Right lobe of liver (tissue), 6 donors: Measurements from ENCODE around the gene CCR1. TPM values are rescaled to one million over a fixed set of nuclear protein-coding genes. Genes with fewer than 3 reads are reported as not detected.

ENCODE experiments used
- ATAC-seq, 4 donors: fragments of 200-7000 bp; cut with Tn5 transposase; one replicate each; pipeline ENCODE4 v1.9.1; 2020; ENCODE audit warnings: mild to moderate bottlenecking in 4 of 4, moderate library complexity in 4 of 4
- DNase-seq, 3 donors: peaks; one replicate each; pipeline ENCODE4 v3.0.0-alpha.2; 2020
- H3K27ac ChIP-seq, 3 donors: fragments of 200-600 bp; one replicate each; pipeline ENCODE4 v1.8.0; 2022
- H3K27me3 ChIP-seq, 2 donors: fragments of 200-600 bp; one replicate each; pipeline ENCODE4 v1.8.0; 2022
- H3K36me3 ChIP-seq, 4 donors: fragments of 200-600 bp; sonication (generic) in 1 of 4; one replicate each; pipeline versions ENCODE4 v1.5.1 to v1.8.0; 2017 to 2022; ENCODE audit warnings: control low read depth in 1 of 4
- H3K4me1 ChIP-seq, 4 donors: fragments of 200-600 bp; sonication (generic) in 1 of 4; one replicate each; pipeline versions ENCODE4 v1.5.1 to v1.8.0; 2017 to 2022; ENCODE audit warnings: control low read depth in 1 of 4
- H3K4me3 ChIP-seq, 3 donors: fragments of 200-600 bp; one replicate each; pipeline ENCODE4 v1.8.0; 2022
- H3K9me3 ChIP-seq, 4 donors: fragments of 200-600 bp; sonication (generic) in 1 of 4; one replicate each; pipeline versions ENCODE4 v1.5.1 to v1.8.0; 2017 to 2022; ENCODE audit warnings: control low read depth in 1 of 4
- POLR2A ChIP-seq: fragments of 450-650 bp; IDR thresholded peaks from one replicate; pipeline ENCODE4 v1.6.1; 2017; ENCODE audit warnings: antibody characterized with exemption, mild to moderate bottlenecking
- WGBS: methylation state at CpG from one replicate; pipeline ENCODE4 v1.1.6; 2018; ENCODE audit warnings: low coverage, low lambda C conversion rate; ENCODE audit not compliant: insufficient coverage; ENCODE audit errors: missing lambda C conversion rate; 5-methylcytosine and 5-hydroxymethylcytosine counted together
- intact Hi-C, 2 donors: fragments of 100-400 bp; cut with DNase I; formaldehyde crosslinking; loops; one replicate each; pipeline versions ENCODE4 v1.11.2 to v1.14.1; 2022
- total RNA-seq, 6 experiments: library from RNA; depleted of rRNA in 2 of 6; stranded (reverse); fragments of >200 nt in 2 of 6; fragmentation: NEBNext Ultra II Directional in 3 of 6; extraction: Animal tissue kit (Norgen Biotek cat#: 25700) in 3 of 6; gene quantifications; one replicate each; pipeline versions ENCODE4 v1.1.0 to v1.2.4, GENCODE V29; 2016 to 2023
- TF ChIP-seq, protein P1 (sequence below), 4 donors: fragments of 200-600 bp in 3 of 4; fragments of 450-650 bp in 1 of 4; IDR thresholded peaks; one replicate each; pipeline versions ENCODE4 v1.5.1 to v1.8.0; 2016 to 2022; ENCODE audit warnings: antibody characterized with exemption in 4 of 4, mild to moderate bottlenecking in 2 of 4
- donor health status: DM: no; HTN: yes; CAD: no.
- donor health status: DM: no; HTN: no; CAD: no.
- donor health status: DM: no; HTN: no; CAD: no.
- donor health status: DM: no; HTN: yes; CAD: no.
- donor health status: DM: no; HTN: yes; CAD: no.

Gene CCR1
- total RNA-seq, 6 experiments from 2014 or later: 1.6 to 17.3 (median 3.1) TPM

DNA sequence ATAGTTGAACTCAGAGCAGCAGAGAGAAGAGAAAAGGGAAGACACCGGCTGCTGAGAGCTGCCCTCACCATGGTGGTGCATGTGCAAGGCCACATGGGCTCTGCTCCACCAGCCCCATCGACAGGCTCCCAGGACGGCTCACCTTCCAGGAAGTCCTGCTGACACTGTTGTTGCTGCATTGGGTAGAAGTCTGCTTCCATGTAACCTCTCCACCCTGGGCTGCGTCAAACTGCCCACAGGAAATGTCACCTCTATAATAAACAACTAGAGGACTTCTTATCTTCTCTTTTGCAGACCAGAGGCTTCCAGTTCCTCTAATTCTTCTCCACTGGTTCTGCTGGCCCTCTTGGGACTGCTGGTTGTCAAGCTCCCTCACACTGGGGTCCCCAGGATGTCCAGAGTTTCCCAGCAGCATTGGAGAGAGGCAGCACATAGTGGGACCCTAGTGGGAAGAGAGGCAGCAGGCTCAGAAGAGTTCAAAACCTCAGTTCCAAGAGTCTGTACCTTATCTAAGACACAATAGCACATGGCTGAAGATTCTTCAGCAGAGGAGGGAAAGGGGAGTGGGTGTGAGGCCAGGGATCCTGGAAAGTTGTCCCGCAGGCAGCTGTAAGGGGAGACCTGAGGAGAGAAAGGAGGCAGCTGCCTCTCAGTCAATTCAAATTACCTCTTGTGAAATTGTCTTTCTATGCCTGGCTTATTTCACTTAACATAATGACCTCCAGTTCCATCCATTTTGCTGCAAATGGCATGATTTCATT lies 28.4 kb upstream of the CCR1 start:
- no peak overlapping the region for H3K27ac ChIP-seq
- H3K27me3 ChIP-seq: no peaks in the 10 kb centered on the region
- no peaks in the 10 kb centered on the region for H3K36me3 ChIP-seq
- no peak overlapping the region for H3K4me3 ChIP-seq
- DNase-seq (no peak), ATAC-seq (peak in 3 of 4 donors; percentile 41 to 56 (median 44))
- 40% methylated on average over 3 of the region's 5 CpGs for WGBS
- intact Hi-C loops: no loop called here
- TF ChIP-seq, protein P1, sequence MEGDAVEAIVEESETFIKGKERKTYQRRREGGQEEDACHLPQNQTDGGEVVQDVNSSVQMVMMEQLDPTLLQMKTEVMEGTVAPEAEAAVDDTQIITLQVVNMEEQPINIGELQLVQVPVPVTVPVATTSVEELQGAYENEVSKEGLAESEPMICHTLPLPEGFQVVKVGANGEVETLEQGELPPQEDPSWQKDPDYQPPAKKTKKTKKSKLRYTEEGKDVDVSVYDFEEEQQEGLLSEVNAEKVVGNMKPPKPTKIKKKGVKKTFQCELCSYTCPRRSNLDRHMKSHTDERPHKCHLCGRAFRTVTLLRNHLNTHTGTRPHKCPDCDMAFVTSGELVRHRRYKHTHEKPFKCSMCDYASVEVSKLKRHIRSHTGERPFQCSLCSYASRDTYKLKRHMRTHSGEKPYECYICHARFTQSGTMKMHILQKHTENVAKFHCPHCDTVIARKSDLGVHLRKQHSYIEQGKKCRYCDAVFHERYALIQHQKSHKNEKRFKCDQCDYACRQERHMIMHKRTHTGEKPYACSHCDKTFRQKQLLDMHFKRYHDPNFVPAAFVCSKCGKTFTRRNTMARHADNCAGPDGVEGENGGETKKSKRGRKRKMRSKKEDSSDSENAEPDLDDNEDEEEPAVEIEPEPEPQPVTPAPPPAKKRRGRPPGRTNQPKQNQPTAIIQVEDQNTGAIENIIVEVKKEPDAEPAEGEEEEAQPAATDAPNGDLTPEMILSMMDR (IDR thresholded peaks at IDR 0.05): no peak
- no peak for TF ChIP-seq POLR2A
- no peaks in the 10 kb centered on the region for H3K4me1 ChIP-seq
- H3K9me3 ChIP-seq: no peaks in the 10 kb centered on the region

DNA sequence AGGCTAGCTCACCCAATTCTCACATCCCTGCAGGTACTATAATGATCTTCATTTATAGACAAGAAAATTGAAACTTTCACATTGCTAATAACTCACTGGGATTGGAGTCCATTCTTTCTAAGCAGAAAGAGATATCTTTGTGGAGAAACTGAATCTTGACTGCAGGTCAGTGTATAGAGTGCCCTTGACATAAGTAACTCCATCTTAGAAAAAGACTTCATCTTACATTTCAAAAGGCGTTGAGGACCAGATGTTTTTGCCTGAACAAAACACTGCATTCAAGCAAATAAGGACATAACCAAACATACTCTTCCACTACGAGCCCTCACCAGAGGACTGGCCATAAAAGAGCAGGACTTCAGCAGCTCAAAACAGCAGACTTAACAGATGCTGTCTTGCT lies 27.3 kb upstream of the CCR1 start:
- no peak overlapping the region for H3K4me3 ChIP-seq
- DNase-seq: no peak
- no peaks in the 10 kb centered on the region for H3K9me3 ChIP-seq
- H3K36me3 ChIP-seq: no peaks in the 10 kb centered on the region
- 48% methylated on average over 2 of the region's 2 CpGs for WGBS
- ATAC-seq: no peak
- intact Hi-C loops: no loop called here
- no peak overlapping the region for H3K27ac ChIP-seq
- no peak for TF ChIP-seq POLR2A
- TF ChIP-seq, protein P1 (IDR thresholded peaks at IDR 0.05): no peak
- H3K4me1 ChIP-seq: no peaks in the 10 kb centered on the region
- H3K27me3 ChIP-seq: no peaks in the 10 kb centered on the region

DNA sequence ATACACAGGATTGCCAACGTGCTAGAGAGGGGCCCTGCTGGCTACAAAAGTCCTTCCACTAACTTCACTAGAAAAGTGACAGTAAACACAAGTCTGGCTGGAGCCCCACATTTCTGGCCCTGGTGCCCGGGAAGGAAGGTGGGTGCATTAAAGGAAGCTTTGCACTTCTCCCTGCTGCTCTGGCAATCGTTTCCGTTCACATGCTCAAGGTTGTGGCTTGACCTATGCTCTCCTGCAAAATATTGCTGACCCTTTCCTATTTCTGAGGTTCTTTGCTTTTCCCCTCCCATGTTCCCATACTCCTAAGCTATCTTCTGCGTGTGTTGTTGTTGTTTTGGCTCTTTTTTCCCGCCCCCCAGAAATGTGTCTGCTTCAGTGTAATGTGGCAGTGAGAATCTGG lies 25.1 kb upstream of the CCR1 start:
- Histone ChIP-seq H3K27me3 (no peaks in the 10 kb centered on the region), H3K9me3 (no peaks in the 10 kb centered on the region), H3K27ac (no peak overlapping the region), H3K36me3 (no peaks in the 10 kb centered on the region), H3K4me1 (no peaks in the 10 kb centered on the region), H3K4me3 (no peak overlapping the region)
- ATAC-seq (peak in 1 of 4 donors; percentile 25), DNase-seq (no peak)
- 34% methylated on average over 6 of the region's 6 CpGs for WGBS
- intact Hi-C loops: no loop called here
- no peak for TF ChIP-seq POLR2A
- TF ChIP-seq, protein P1 (IDR thresholded peaks at IDR 0.05): no peak

DNA sequence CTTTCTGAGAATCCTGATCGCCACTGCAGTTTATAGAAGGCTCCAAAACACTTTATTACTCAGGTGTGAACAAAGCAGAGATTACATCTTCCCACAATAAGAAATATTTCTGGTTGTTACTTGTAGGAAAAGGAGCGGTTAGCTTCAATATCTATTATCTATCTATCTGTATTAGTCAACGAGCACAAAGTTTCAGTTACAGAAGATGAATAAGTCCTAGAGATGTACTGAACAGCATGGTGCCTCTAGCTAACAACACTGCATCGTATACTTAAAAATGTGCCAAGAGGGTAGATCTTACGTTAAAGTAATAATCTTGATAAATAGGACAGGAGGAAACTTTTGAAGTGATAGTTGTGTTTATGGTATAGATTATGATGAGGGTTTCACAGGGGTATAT lies 23.2 kb upstream of the CCR1 start:
- Histone ChIP-seq H3K36me3 (no peaks in the 10 kb centered on the region), H3K4me1 (no peaks in the 10 kb centered on the region), H3K9me3 (peaks cover 0 to 6% (median 0%) of the 10 kb centered on the region in 4 donors), H3K27me3 (no peaks in the 10 kb centered on the region), H3K4me3 (no peak overlapping the region), H3K27ac (no peak overlapping the region)
- intact Hi-C loops: no loop called here
- DNase-seq (no peak), ATAC-seq (no peak)
- 72% methylated on average over 5 of the region's 5 CpGs for WGBS
- TF ChIP-seq, protein P1 (IDR thresholded peaks at IDR 0.05): no peak
- no peak for TF ChIP-seq POLR2A
